Omental fat pad (tissue), 4 donors: ENCODE data around the gene GRM4. TPM values are rescaled to one million over a fixed set of nuclear protein-coding genes. Genes with fewer than 3 reads are reported as not detected.
"Not testable (repeated sequence)": the region's sequence is repeated elsewhere in the genome, so short reads cannot be mapped to it uniquely, and the experiment has no call there.

ENCODE experiments used
- ATAC-seq: fragments of 150-250 bp; one replicate; pipeline ENCODE4 v1.9.1; 2016; ENCODE audit warnings: mild to moderate bottlenecking, moderate library complexity; ENCODE audit not compliant: low FRiP score
- DNase-seq: peaks from one replicate; pipeline ENCODE4 v3.0.0-alpha.2; 2019; ENCODE audit warnings: low spot score
- CTCF ChIP-seq, 3 donors: fragments of 450-650 bp; IDR thresholded peaks; one replicate each; pipeline ENCODE4 v1.5.1; 2016 to 2017; ENCODE audit warnings: antibody characterized with exemption in 3 of 3, mild to moderate bottlenecking in 3 of 3, moderate library complexity in 2 of 3
- total RNA-seq, 4 donors: library from RNA; depleted of rRNA; stranded (reverse); fragments of >200 nt; gene quantifications; one replicate each; pipeline ENCODE4 v1.1.0, GENCODE V29; 2016

Gene GRM4
- total RNA-seq = under 1 TPM in 1 of 4 donors, not detected in 3; 0.60 TPM

GRCh38 chr6:34146021-34146782 lies at the start of gene GRM4:
GRM4 (minus strand) TSS chr6:34146087; CDS start chr6:34133496, 12,591 bp downstream.
- no peak for ATAC-seq
- no peak for DNase-seq
- no peak for TF ChIP-seq CTCF (IDR thresholded peaks at IDR 0.05)

GRCh38 chr6:34194772-34195171 lies 48.9 kb upstream of the GRM4 start:
- no peak for ATAC-seq
- TF ChIP-seq CTCF (IDR thresholded peaks at IDR 0.05) = no peak
- no peak for DNase-seq

GRCh38 chr6:34190504-34191122 lies 44.7 kb upstream of the GRM4 start:
- no peak for TF ChIP-seq CTCF (IDR thresholded peaks at IDR 0.05)
- ATAC-seq (no peak), DNase-seq (no peak)

GRCh38 chr6:34189806-34190503 lies 44.1 kb upstream of the GRM4 start:
- DNase-seq = no peak
- no peak for TF ChIP-seq CTCF (IDR thresholded peaks at IDR 0.05)

GRCh38 chr6:34184726-34185125 lies 38.8 kb upstream of the GRM4 start:
- DNase-seq, ATAC-seq: not testable (repeated sequence)

More at GRCh38 chr6:34189806-34190503, 44.1 kb upstream of the GRM4 start:
- ATAC-seq = no peak

GRCh38 chr6:34182751-34183531 lies 37.1 kb upstream of the GRM4 start:
- DNase-seq = no peak
- no peak for TF ChIP-seq CTCF (IDR thresholded peaks at IDR 0.05)
- no peak for ATAC-seq

GRCh38 chr6:34181908-34182307 lies 36.0 kb upstream of the GRM4 start:
- ATAC-seq (no peak), DNase-seq (no peak)
- TF ChIP-seq CTCF (IDR thresholded peaks at IDR 0.05) = no peak
